Muscle of leg (tissue), 11 donors: Measurements from ENCODE around the gene OR2V2. TPM values are rescaled to one million over a fixed set of nuclear protein-coding genes. Genes with fewer than 3 reads are reported as not detected.
A peak's percentile ranks its signal among the peaks of the same experiment; 100 is the strongest.

ENCODE experiments used
- DNase-seq: peaks from one replicate; pipeline ENCODE4 v3.0.0; 2013
- H3K27ac ChIP-seq: one replicate; pipeline ENCODE4 v1.5.1; 2013; ENCODE audit warnings: mild to moderate bottlenecking, low read length, control low read depth
- H3K27me3 ChIP-seq: one replicate; pipeline ENCODE4 v1.6.1; 2013; ENCODE audit warnings: low read length; ENCODE audit not compliant: control insufficient read depth, insufficient read depth
- H3K36me3 ChIP-seq: one replicate; pipeline ENCODE4 v1.6.1; 2013; ENCODE audit warnings: low read length; ENCODE audit not compliant: control insufficient read depth, insufficient read depth
- H3K4me1 ChIP-seq: one replicate; pipeline ENCODE4 v1.6.1; 2013; ENCODE audit warnings: low read length; ENCODE audit not compliant: control insufficient read depth, insufficient read depth
- H3K4me3 ChIP-seq: one replicate; pipeline ENCODE4 v1.5.1; 2013; ENCODE audit warnings: low read length, control low read depth
- H3K9me3 ChIP-seq: replicated peaks from 2 replicates; pipeline ENCODE4 v1.6.1; 2013; ENCODE audit warnings: low read depth, low read length; ENCODE audit not compliant: control insufficient read depth
- WGBS: methylation state at CpG from one replicate; pipeline ENCODE4 v1.1.5; 2013; ENCODE audit warnings: missing lambda C conversion rate; ENCODE audit not compliant: insufficient coverage; 5-methylcytosine and 5-hydroxymethylcytosine counted together
- polyA plus RNA-seq, 8 donors: library from polyadenylated mRNA; unstranded; fragments of 120-200 nt; gene quantifications; one replicate each; pipeline versions ENCODE4 v1.2.1 to v1.2.3, GENCODE V29; 2013; ENCODE audit warnings: inconsistent platforms in 1 of 8, low replicate concordance in 1 of 8; ENCODE audit not compliant: insufficient read length in 8 of 8, insufficient read depth in 1 of 8
- total RNA-seq: library from RNA; stranded (reverse); fragments of 120-200 nt; gene quantifications from one replicate; pipeline ENCODE4 v1.2.4, GENCODE V29; 2013

OR2V2 gene
- total and polyA plus RNA-seq, 9 donors: not detected

GRCh38 chr5:181114844-181115778 lies 32.3 kb upstream of the OR2V2 start:
- peaks cover 66% of the 10 kb centered on the region for H3K27me3 ChIP-seq
- H3K4me1 ChIP-seq: no peaks in the 10 kb centered on the region
- no peak overlapping the region for H3K4me3 ChIP-seq
- H3K9me3 ChIP-seq: no peaks in the 10 kb centered on the region
- no peaks in the 10 kb centered on the region for H3K36me3 ChIP-seq
- DNase-seq: peak; percentile 10
- WGBS: 3% methylated on average over 42 of the region's 47 CpGs
- no peak overlapping the region for H3K27ac ChIP-seq

- Histone ChIP-seq H3K4me1 (no peaks in the 10 kb centered on the region), H3K9me3 (no peaks in the 10 kb centered on the region), H3K36me3 (no peaks in the 10 kb centered on the region), H3K4me3 (no peak overlapping the region), H3K27ac (no peak overlapping the region), H3K27me3 (peaks cover 66% of the 10 kb centered on the region)
- no peak for DNase-seq
- WGBS: 72% methylated on average over 4 of the region's 6 CpGs
Observed at GRCh38 chr5:181118369-181118768, 29.0 kb upstream of the OR2V2 start.

DNA sequence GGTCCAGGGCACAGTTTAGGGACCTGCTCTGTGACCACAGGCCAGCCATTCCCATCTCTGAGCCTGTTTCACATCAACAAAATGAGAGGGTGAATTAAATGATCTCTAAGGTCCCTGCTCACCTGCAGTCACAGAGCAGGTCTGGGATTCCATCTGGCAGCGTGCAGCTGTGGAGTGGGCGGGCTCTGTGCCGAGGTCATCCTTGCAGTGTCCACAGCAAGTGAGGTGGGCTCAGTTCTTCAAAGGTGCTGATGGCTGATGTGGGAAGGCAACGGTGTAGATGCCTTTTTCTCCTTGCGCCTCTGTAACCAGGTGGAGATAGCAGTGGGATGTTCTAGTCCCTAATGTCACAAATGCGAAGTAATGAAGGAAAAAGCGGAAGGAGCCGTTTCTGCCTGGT lies 28.3 kb upstream of the OR2V2 start:
- Histone ChIP-seq H3K27me3 (peaks cover 61% of the 10 kb centered on the region), H3K4me1 (no peaks in the 10 kb centered on the region), H3K4me3 (no peak overlapping the region), H3K9me3 (no peaks in the 10 kb centered on the region), H3K36me3 (no peaks in the 10 kb centered on the region), H3K27ac (no peak overlapping the region)
- no peak for DNase-seq
- WGBS: 75% methylated on average over 7 of the region's 8 CpGs

DNA sequence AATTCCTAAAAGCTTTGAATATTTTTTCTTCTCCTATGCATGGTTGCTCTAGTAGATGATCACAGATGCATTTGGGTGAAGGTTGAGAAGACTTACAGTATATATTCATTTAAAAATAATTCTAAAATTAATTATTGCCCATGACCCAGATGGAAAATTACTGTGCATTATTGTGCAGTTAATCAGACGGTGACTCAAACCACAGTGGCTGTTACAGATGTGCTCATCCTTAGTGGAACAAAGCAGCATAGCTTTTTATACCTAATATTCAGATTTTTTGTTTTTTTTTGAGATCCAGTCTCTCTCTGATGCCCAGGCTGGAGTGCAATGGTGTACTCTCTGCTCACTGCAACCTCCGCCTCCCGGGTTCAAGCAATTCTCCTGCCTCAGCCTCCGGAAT lies 27.1 kb upstream of the OR2V2 start:
- no peaks in the 10 kb centered on the region for H3K4me1 ChIP-seq
- peaks cover 53% of the 10 kb centered on the region for H3K27me3 ChIP-seq
- H3K36me3 ChIP-seq: no peaks in the 10 kb centered on the region
- H3K4me3 ChIP-seq: no peak overlapping the region
- no peak for DNase-seq
- H3K9me3 ChIP-seq: no peaks in the 10 kb centered on the region
- no peak overlapping the region for H3K27ac ChIP-seq
- 38% methylated on average over 1 of the region's 4 CpGs for WGBS

- no peaks in the 10 kb centered on the region for H3K9me3 ChIP-seq
- no peak overlapping the region for H3K4me3 ChIP-seq
- WGBS: 60% methylated on average over 2 of the region's 5 CpGs
- no peak overlapping the region for H3K27ac ChIP-seq
- no peaks in the 10 kb centered on the region for H3K4me1 ChIP-seq
- no peak for DNase-seq
- peaks cover 50% of the 10 kb centered on the region for H3K27me3 ChIP-seq
- H3K36me3 ChIP-seq: no peaks in the 10 kb centered on the region
Observed at GRCh38 chr5:181120761-181121160, 26.6 kb upstream of the OR2V2 start.

DNA sequence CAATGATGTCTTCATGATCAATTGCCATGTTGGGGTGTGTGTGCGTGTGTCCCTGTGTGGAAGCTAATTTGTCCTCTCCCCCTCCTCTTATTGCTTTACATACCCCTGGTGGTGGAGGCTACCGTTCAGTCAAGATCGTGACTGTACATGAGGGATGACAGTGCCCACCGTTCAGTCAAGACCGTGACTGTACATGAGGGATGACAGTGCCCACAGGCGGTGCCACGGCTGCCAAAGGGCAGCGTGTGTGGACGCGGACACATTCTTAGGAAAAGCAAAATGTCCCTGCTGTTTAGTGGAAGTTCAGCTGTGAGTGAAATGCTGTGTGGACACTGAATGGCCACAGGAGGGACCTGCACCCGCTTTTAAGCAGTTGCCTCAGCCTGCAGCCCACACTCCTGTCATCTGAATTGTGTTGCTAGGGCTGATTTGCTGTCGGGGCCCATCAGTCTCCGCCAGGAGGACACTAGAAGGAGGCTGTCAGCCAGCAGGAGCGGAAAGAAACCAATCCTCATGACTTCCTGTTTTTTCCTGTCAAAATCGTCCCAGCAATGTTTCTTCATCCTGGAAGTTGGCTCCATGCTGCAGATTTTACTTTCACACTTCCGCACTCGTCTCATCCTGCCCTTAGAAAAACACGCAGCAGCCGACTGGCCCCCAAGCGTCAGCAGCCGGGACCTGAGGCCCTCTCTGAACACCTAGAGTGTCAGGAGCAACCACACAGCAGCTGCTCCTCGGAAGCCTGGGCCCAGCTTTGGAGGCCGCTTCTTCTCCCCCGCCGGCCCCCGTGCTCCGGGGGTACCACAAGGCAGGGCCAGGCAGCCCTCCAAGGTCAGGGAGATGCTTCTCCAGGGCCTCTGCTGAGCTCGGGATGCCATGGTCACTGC lies 25.5 kb upstream of the OR2V2 start:
- Histone ChIP-seq H3K36me3 (no peaks in the 10 kb centered on the region), H3K9me3 (no peaks in the 10 kb centered on the region), H3K27me3 (peaks cover 50% of the 10 kb centered on the region), H3K27ac (no peak overlapping the region), H3K4me1 (no peaks in the 10 kb centered on the region), H3K4me3 (no peak overlapping the region)
- WGBS: 51% methylated on average over 27 of the region's 28 CpGs
- peak; percentile 27 for DNase-seq

GRCh38 chr5:181124526-181124925 lies 22.9 kb upstream of the OR2V2 start:
- H3K36me3 ChIP-seq: no peaks in the 10 kb centered on the region
- H3K9me3 ChIP-seq: no peaks in the 10 kb centered on the region
- H3K4me1 ChIP-seq: no peaks in the 10 kb centered on the region
- H3K27me3 ChIP-seq: peaks cover 44% of the 10 kb centered on the region
- 77% methylated on average over 2 of the region's 3 CpGs for WGBS
- H3K4me3 ChIP-seq: no peak overlapping the region
- DNase-seq: no peak
- no peak overlapping the region for H3K27ac ChIP-seq

- Histone ChIP-seq H3K4me3 (no peak overlapping the region), H3K4me1 (no peaks in the 10 kb centered on the region), H3K27ac (no peak overlapping the region), H3K36me3 (no peaks in the 10 kb centered on the region), H3K9me3 (no peaks in the 10 kb centered on the region), H3K27me3 (peaks cover 35% of the 10 kb centered on the region)
- WGBS: 62% methylated on average over 18 of the region's 18 CpGs
- DNase-seq: no peak
Observed at GRCh38 chr5:181126841-181127240, 20.5 kb upstream of the OR2V2 start.

- Histone ChIP-seq H3K27me3 (peaks cover 29% of the 10 kb centered on the region), H3K4me1 (no peaks in the 10 kb centered on the region), H3K4me3 (no peak overlapping the region), H3K9me3 (no peaks in the 10 kb centered on the region), H3K36me3 (no peaks in the 10 kb centered on the region), H3K27ac (no peak overlapping the region)
- DNase-seq: no peak
- 95% methylated on average over 7 of the region's 10 CpGs for WGBS
Observed at GRCh38 chr5:181127456-181127855, 19.9 kb upstream of the OR2V2 start.
